HG02759 (cell line): Measurements from ENCODE around the gene COPZ2.

Experiments used
- ATAC-seq: cut with Tn5 transposase; IDR thresholded peaks from one replicate; pipeline ENCODE4 v1.9.1; 2021; ENCODE audit warnings: mild to moderate bottlenecking, moderate library complexity; ENCODE audit not compliant: unreplicated experiment

Gene COPZ2

DNA sequence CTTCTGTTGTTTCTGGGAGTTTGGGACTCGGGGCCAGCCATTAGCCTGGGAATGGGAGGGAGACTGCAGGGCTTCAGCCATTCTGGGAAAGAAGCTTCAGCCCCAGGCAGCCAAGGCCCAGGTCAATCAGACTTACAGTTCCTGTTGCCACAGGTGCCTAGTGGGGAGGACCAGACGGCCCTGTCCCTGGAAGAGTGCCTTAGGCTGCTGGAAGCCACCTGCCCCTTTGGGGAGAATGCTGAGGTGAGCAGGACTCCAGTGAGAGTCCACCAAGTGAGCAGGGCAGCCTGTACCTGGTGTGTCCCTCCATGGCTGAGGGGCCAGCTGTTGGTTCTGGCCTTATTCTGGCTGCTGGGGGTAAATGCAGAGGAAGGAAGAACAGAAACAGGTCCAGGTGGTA is 19.3 kb upstream of the COPZ2 start:
- ATAC-seq = no peak

DNA sequence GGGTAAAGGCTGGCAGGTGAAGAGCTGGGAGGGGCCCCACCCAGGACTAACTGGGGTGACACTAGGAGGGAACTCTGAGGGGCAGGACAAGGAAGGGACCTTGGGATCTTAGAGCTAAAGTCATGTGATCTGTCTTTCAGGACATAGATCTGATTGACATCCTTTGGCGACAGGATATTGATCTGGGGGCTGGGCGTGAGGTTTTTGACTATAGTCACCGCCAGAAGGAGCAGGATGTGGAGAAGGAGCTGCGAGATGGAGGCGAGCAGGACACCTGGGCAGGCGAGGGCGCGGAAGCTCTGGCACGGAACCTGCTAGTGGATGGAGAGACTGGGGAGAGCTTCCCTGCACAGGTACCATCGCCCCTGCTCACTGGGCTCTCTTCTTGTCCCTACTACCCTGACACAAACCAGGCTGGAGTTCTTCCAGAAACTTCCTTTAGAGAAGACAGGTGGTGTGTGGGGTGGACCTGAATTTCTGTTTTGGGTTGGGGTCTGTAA is 18.7 kb upstream of the COPZ2 start:
- no peak for ATAC-seq

DNA sequence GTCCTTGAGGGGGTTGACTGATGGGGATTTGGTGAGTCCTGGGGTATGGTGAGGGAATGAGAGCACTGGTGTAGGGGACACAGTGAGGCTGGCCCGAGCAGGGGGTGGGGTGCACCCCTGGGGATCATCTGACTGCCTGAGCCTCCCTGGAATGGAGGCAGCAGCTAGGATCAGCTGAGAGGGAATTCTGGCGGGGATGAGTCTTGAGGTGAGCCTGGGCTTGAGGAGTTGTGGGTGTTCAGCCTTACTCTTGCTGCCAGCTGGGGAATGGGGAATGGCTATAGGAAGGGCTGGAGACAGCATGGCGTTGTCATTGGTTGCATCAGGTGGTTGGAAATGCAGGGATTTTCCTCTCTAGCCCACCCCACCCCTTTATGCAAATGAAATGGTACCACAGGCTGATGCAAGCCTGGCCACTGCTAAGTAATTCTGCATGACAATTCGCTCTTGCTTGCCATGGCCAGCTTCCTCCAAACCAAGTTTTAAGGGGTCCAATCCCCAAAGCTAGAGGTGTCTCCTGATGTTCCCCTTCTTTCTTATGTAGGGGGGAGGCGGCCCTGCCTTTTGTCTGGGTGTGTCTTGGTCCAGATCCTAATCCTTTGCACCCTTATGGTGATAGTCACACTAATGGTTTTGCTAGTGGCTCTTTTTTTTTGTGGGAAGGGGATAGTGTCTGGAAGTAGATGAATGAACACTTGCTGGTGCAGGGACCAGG is 18.1 kb upstream of the COPZ2 start:
- ATAC-seq = peak; percentile 68

DNA sequence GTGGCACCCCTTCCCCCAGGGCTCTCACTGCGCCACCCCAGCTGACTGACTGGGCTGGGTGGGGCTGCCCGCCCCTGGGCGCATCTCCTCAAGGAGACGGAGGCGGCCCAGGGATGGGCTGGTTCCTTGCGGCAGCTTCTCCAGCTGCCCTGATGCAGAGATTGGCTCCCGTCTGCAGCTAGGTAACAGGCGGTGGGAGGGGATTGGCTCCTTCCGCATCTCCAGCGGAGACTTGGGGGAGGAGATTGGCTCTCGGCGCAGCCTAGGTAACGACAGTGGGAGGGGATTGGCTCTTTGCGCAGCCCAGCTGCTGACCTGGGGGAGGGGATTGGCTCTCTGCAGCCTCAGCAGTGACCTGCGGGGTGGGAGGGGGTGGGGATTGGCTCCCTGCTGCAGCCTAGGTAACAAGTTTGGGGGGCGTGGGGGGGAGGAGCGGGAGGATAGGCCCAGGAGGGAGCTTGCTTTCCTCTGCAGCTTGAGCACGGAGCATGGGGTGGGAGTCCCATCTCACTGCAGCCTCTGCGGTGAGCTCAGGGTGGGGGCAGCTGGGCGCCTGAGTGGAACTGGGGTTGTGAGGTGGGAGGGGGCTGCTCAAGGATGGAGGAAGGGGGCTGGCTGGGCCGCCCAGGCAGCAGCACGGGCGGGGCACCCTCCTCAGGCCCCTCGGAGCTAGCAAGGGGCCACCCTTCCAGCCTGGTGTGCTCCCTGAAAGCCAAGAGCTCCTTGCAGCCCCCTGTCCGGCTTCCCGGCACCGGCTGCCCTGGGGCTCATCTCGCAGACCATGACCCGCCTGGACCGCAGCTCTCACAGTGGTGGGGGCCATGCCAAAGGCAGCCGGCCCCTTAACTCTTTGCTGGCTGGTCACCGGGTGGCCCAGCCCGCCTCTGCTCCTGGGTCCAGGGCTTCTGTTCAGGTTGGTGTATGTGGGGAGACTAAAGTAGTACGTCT is 16.9 kb upstream of the COPZ2 start:
- ATAC-seq = no peak

DNA sequence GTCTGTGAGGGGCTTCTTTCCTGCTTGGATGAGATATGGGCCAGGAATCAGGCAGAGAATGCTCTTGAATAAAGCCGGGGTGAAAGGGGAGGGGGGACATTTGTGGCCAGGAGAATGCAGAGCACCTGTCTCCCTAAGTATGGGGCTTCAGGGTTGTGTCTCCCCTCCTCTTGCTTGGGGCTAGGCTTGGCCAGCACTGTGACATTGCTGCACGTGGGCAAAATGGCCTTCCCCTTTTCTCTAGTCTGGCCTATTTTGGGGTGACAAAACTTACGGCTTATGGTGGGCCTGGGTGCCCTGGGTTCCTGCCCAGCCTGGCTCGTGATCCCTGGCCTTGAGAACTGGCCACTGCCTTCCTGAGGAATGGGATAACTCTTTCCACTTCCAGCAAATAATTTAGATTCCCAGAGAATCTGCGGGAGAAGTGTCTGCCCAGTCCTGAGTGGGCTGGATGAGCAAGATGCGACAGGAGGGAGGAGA is 16.2 kb upstream of the COPZ2 start:
- no peak for ATAC-seq

DNA sequence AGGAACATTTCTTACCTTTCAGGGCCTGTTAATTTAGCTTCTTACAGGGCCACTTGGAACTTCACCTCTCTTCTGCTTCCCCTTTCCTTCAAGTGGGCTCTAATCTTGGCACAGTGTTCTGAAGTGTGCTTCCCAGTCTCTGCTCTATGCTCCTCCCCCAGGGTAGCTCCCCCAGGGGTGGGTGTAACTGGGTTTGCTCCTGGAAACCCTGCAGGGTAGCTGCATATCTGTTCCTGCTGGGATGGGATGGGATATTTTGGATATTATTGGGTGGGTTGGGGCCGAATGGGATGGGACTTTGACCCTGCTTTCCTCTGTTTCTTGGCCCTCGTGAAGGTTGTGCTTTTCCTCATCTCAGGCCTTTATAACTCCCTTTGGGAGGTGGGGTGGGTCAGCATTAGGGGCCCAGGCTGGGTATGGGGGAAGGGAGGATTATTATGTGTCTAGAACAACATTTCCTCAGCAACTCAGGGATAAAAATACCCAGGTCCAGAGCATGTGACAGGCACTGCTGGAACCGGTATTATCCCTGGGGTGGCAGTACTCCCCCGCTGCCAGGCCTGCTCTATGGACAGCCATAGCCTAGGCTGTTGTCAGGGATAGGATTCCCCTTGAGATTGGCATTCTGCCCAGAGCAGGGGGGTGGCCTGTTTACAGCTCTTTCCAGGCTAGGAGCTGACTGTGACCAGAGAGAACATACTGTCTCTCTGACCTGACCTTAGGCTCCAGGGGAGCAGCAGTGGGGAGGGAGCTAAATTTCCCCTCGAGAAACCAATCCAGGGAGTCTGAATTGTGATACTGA is 15.6 kb upstream of the COPZ2 start:
- ATAC-seq = no peak

DNA sequence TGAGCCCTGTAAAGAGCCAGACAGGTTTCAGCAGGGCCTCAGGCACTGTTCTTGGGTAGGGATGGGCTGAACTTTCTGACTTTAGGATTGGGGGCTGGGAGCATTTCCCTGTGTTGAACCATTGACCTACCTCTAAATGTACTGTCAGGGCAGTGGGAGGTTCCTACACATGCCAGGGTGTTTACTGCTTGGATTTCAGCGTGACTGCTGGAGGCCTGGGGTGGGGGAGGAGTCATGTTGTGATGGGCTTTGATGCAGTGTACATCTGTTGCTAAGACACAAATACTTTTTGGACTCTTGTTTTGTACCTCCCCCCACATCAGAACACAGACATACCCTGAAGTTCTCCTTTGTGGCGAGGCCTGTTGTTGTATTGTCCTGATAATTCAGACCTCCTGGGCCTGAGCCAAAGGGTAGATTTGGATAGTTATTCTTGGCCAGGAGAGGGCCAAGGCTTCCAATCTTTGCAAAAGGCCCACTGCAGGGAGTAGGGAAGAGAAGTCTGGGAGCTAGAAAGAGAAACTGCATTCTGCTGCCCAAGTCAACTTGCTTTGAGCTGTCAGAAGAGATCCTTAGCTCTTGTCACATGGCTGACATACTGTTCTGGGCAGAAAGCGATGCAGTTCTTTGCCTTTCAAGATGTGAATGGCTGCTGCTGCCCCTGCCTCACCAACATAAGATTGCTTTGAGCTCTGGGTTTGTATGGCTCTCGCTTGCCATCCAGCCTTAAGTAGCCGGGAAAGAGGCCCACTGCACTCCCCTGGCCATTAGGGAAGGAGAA is 14.3 kb upstream of the COPZ2 start:
- ATAC-seq = no peak

DNA sequence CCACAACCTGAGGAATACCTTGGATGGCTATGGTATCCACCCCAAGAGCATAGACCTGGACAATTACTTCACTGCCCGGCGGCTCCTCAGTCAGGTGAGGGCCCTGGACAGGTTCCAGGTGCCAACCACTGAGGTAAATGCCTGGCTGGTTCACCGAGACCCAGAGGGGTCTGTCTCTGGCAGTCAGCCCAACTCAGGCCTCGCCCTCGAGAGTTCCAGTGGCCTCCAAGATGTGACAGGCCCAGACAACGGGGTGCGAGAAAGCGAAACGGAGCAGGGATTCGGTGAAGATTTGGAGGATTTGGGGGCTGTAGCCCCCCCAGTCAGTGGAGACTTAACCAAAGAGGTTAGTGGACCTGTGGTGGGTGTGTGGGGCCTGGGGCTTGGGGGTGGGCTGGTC is 13.7 kb upstream of the COPZ2 start:
- no peak for ATAC-seq

DNA sequence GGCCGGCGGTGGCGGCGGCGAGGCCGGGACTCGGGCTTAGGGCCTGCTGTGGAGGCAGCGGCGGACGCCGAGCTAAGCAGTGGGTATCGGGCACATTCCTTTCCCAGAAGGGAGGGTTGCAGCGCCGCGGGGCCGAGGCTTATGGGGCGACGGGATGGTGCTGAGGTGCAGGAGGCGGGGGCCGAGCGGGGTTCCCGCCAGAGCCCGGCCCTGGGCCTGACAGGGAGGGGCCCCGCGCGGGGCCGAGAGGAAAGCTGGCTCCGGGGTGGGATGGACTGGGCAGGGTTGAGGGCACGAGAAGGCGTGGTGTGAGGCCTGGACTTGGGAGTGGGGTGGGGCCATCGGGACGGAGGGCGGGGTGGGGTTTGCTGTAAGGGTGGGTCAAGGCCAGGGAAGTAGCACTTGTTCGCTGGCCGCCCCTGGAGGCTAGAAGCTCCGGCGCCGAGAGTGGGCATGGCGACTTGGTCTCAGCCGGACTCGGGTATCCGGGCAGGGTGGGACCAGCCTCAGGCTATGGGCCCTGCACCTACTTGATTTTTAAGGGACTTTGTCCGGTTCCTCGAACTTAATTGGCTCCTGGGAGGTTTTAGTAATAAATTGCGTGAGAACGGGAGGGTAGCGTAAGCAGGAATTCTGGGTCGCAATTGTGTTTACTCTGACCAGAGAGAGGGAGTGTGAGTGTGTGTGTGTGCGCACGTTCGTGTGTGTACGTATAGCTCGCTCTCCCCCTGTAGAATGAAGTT is 11.0 kb upstream of the COPZ2 start:
- peak; percentile 41 for ATAC-seq

DNA sequence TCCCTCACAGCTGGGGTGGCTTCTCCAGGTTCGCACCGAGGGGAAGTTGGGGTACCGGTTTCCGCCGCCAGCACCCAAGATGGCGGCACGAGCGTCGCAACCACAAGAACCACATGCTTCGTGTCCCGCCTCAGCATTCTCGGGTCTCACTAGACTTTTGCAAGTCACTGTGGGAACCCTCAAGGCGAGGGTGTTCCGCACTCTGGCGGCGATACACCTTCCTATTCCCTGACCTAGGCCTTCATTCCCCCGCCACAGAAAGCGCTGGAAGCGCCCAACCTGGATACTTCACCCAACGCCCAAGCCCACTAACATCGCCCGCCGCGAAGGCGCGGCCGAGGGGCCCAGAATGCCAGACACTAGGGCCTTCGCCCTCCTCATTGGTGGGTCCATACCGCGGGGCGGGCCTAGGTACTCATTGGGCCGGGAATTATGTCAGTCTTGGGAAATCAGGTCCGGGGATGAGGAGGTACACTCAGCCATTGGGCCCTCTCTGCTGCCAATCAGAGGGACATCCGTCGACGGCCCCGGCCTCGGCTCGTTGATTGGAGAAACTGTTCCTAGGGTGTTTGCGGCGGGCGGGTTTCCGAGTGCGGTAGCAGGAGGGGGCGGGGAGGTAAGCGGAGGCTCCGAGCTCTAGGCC is 10.3 kb upstream of the COPZ2 start, which contains the start of gene NFE2L1:
NFE2L1 (plus strand) TSS at position 619 of the 643 bp plus-strand sequence. CDS start 2,760 bp downstream, outside the sequence.
- ATAC-seq = peak; percentile 92

DNA sequence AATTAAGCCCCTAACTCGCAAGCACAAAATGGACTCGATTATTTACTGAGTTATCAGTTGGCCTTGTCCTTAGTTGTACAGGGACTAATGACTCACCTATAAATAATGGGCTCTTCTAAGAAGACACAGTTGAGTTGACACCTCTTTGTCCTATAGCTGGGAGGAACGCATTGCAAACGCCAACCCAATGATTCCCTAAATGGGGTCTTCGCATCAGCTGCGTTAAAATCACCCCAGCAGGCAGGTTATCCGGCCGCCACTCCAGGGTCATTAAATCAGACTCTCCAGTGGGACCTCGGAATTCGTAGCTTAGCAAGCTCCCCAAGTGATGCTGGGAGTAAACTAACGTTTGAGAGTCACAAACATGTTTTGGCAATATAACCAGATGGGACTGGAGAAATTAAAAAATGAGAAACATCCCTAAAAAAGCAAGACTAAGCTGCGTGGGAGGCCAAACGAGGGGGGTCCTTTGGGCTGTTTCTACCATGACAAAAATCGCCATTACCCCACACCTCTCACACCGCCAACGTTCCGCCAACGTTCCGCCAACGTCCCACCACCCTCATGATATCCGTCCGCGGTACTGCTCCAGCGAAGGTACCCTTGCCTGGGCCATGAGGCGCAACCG is 9.6 kb upstream of the COPZ2 start:
- no peak for ATAC-seq

DNA sequence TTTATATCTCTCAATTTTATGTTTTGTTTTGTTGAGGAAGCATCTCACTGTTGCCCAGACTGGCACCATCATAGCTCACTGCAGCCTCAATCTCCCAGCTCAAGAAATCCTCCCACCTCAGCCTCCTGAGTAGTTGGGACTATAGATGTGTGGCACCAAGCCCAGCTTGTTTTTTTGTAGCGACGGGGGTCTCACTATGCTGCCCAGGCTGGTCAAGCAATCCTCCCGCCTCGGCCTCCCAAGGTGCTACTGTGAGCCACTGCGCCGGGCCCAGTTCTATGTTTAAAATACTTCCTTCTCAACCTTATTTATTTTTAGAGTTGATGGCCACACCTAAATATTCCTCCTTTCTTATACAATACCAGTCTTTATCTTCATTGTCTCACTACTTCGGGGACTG is 8.7 kb upstream of the COPZ2 start:
- no peak for ATAC-seq

DNA sequence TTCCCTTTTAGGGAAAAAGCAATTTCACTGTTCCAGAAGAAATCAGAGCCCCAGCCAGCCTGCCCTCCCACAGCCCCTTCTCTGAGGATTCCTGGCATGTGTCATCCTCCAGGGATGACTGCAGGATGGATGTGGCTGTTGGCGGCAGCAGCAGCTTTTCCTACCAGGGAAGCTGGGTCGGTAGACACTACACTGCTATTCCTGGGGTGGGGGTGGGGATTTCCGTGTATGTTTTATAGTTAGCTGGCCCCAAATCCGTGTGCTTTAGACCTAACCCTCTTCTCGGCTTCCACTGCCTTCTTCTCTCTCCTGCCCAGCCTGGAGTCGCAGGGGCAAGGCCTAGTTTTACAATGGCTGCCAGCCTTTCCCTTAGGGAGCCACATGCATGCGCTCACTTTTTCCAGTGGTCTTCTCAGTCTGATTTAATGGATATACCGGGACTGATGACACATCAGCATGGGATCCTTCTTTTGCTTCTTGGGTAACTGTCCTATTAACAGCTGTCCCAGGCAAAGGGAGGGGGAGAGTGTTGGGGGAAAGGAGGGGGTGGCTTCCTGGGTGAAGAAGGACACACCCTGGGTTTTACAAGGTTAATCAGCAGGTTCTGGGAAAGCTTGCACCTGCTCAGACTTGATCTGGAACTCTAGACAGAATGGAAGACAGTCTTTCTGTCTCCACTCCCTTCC is 7.9 kb upstream of the COPZ2 start:
- ATAC-seq = no peak

DNA sequence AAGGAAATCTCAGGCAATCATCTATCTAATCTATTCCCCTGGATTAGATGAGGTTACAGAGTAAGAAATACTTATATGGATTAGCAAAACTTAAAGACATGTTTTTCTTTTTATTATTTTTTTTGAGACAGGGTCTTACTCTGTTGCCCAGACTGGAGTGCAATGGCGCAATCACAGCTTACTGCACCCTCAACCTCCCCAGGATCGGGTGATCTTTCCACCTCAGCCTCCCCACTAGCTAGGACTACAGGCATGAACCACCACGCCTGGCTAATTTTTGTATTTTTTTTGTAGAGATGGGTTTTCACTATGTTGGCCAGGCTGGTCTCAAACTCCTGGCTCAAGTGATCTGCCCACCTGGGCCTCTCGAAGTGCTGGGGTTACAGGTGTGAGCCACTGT is 7.3 kb upstream of the COPZ2 start:
- ATAC-seq = no peak

DNA sequence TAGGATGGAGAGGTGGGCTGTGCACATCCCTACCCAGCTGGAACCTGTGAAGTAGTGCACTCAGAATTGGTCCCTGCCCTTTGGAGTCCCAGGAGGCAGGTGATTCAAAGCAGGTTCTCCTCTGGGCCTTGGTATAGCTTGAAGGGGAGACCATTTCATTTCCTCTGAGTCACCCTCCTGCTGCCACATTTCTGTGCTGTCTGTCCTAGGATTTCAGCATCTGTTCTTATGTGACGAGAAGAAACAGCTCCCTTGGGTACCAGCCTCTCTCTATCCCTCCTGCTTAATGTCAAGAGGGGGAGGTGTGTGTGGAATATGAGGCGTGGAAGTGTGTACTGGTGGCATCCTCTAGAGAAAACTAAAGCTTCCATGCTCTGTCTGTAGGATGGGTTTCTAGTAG is 5.6 kb upstream of the COPZ2 start:
- ATAC-seq = no peak

DNA sequence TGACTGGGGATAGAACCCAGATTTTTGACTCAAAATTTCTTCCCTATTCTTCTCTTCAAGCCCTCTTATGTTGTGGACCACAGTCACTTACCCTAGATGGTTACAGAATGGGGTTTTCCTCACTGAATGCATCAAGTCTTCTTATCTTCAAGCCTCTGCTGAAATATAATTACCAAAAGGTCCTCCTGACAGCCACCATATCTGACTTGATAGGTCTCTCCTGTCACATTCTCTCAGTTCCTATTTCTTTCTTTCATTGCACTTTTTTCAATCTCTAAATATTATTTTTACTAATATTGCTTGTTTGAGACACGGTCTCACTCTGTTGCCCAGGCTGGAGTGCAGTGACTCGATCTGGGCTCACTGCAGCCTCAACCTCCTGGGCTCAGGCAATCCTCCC is 1.1 kb upstream of the COPZ2 start:
- no peak for ATAC-seq

DNA sequence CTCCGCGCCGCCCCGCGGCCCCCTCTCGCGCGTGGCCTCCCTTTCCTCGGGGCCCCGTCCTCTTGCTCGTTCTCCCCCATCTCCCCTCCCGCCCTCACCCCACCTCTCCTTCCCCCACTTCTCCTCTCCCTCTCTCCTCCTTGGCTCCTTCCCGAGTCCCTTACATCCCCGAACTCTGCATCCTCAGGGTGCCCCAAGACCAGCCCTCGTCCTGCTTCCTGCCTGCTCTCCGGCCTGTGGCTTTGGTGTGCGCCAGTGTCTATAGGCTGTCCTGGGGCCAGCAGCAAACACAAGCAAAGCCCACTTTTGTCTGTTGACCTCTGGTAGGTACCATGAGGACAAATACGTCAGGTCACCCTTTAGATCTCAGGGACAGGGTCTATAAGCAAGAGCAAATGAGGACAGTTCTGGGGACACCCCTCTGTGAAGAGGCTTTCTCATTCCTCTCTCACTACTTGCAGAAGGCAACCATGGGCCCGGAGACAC is 284 bp upstream of the COPZ2 start:
- ATAC-seq = no peak

DNA sequence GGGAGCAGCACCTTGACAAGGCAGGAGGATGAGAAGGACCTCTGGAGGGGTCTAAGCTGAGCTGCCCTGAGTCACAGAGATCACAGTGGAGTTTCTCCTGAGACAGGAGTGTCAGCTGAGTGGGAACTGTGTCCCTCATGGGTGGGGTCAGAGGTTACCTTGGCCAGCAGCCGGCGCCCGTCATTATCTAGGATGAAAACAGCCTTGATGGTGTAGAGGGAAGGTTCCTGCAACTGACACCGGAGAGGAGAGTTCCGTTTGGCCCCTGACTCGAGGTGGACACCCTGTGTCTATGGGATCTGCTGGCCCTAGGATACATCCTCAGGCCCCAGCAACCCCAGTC is 933 bp downstream of the COPZ2 start:
- no peak for ATAC-seq
